Measurements from ENCODE around the gene DBP.
"Not testable (repeated sequence)": the region's sequence is repeated elsewhere in the genome, so short reads cannot be mapped to it uniquely, and the experiment has no call there.

DBP gene

DNA sequence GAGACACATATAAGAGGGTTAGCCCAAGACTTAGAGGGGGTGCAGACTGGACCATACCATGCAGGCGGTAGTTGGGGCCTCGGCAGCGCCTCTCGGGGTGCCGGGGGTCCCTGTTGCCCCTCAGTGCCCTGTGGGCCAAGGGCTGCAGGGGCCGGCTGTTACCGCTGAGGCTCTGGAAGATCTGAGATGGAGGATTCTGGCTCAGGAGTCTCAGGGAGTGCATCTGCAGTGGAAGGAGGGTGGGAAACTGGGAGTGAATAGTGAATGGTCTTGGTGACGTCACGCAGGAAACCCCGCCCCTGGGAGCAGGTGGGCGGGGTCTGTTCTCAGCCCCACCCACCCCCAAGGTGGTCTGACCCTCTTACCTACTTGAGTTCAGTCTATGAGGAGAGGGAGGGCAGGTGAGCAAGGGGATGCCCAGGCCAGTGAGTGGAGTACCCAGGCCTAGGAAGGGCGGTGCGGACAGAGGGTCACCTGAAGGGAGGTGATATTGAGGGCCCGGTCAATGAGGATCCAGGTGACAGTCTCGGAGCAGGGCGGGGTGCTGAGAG is 1.7 kb upstream of the DBP start:
- DNase-seq, result no peak

DNA sequence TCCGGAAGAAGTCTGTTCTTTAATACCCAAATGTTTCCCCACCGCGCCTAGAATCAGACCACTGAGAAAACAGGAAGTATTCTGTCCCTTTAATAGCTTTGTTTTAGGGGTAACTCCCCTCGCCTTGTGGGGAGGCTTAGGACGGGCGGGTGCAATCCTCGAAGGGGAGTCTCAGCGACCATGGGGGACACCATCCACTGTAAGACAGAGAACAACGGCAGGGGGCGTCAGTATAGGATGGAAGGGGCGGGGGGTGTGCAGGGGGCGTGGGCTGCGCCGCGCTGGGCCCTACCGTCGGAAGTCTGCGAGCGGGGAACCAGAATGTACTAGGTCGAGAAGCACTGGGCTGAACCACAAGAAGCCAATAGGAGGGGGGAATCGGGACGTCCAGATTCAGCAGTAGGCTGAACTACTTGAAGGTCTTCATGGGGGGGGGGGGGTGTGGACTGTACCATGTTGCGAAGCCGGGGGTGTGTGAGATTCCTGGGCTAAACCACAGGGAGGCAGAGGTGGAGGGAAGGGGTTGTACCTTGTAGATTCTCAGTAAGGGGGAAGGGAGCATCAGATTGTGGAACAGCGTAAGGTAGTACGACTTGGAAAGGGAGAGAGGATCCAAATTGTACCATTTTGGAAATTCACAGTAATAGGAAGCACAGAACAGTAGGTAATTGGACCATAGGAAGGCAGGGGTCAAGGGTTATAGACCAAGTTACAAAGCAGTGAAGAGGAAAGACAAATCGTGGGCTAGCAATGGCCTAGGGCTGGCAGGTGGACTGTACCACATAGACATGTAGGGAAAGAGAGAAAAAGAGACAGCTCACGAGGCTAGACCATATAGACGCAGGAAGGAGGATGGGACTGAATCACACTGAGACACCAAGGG is 1.0 kb upstream of the DBP start:
- peak; percentile 69 for DNase-seq

DNA sequence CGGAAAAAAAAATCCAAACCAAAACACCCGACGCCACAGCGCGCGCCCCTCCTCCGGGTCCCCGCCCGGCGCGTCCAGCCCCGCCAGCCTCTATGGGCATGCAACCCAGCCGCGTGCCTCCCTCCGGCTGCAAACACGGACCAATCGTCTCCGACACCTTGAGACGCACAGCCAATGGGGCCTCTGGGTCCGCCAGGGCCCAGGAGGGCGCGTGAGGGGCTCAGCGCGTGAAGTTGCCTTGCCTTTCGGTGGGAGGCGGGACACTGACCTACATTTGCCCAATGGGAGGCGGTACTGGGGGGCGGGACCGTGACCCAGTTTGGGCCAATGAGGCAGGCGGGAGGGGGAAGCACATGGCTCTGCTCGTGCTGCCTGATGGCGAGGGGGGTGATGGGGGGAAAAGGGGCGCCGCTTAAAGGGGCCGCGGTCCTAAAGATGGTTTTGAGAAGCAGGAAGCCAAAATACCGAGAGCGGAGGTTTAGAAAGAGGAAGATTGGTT is 319 bp upstream of the DBP start:
- peak; percentile 91 for DNase-seq

DNA sequence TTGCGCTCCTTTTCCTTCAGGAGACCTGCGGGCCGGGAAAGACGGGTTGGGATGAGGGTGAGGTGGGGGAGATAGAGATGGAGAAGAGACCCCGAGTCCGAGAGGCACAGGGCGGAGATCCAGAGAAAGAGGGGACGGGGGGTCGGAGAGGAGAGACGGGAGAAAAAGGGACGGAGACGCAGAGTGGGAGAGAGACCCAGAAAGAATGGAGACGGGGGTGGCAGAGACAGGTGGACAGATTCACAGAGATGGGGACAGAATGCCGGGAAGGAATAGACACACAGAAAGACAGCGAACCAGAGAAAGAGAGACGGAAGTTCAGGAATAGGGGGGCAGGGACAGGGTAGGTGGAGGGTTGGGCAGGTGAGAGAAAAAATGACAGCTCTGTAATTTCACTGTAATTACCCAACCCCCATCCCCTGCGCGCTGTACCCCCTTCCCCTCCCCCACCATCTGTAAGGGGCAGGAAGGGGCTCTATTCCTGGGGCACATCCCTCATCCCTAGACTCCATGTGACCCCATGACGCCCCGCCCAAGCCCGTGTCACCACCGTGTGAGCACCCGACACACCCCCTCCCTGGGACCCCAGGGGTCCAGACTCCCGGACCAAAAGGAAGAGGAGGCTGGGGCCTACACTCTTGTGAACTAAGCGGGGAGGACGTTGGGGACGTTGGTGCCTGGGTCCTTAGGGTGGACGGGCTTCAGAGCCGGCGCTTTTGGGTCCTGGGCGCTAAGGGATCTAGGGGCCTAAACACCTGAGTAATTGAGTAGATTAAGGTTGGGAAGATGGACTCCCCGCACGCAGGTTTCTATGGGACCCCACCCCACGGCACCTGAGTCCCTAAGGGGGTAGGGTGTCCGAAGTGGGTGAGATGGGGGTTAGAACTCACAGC is 967 bp downstream of the DBP start:
- DNase-seq, result no peak

DNA sequence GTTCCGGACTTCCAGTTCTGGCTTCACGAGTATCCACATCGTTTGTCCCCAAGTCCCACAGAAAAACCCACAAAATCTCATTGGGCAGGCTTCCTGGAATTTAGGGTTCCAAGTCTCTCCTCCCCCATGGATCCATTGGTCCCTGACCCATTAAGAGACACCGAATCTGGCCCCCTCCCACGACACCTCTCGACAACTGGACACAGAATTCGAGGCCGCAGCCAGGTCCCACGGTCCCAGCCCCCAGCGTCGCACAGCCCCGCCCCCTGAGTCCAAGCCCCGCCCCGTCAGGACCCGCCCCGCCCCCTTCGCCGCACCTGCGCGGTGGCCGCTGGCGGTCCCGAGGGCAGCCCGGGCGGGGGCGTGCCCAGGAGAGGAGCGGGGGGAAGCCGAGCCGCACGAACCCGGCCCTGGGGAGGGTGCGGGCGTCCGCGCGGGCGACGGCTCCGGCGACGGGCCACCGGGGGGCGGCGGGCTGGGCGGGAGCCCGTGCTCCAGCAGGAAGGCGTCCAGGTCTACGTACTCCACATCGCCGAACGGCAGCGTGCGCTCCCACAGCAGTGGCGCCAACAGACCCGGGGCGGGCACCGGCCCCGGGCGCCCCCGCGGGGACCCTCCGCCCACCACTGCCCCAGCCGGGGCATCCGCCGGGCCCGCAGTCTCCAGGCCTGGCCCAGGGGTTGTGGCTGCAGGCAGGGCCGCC is 1.8 kb downstream of the DBP start:
- peak; percentile 76 for DNase-seq

DNA sequence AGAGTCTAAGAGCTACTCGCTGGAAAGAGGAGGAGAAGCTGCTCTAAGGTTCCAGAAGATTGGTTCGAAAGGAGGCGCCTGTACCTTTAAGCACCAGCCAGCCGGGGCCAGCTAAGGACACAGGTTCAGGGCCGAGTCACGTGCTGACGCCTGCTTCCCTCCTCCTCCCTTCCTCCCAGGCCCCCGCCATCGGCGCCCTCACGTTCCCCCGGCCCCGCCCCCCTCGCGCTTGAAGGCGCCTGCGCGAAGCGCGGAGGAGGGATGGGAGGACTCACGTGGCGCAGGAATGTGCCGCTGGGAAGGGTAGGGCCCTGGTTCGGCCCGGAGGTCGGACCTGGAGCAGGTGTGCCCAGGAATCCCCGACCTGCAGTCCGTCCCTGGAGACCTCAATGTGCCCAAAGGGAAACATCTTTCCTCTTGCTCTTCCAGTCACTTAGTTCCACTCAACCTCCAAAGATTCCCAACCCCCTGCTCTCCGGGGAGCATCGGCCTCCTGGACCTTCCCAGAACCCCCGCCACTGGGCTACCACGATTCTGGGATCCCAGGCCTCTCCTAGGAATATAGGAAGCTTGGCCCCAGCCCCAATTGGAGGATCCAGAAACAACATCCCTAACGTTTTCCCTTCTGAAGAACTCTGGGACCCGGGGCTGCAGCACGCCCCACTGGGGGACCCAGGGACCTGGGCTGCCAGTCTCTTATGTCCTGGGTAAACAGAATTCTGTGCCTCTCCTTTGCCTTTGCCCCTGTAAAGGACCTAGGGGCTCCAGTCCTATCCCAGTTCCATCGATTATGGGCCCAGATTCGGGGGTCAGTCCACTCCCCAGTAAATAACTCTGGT is 2.5 kb downstream of the DBP start:
- DNase-seq, result peak; percentile 91

DNA sequence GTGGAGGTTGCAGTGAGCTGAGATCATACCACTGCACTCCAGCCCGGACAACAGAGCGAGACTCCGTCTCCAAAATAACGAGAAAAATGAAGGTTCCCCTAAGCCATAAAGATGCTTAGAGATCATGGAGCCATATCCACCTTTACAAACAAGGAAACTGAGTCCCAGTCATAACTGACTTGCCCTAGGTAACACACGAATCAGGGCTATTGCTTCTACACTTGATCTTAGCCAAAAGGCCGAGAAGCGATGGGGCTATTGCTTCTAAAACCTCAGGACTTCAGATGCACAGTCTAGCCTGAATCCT is 3.2 kb downstream of the DBP start:
- DNase-seq, result no peak

DNA sequence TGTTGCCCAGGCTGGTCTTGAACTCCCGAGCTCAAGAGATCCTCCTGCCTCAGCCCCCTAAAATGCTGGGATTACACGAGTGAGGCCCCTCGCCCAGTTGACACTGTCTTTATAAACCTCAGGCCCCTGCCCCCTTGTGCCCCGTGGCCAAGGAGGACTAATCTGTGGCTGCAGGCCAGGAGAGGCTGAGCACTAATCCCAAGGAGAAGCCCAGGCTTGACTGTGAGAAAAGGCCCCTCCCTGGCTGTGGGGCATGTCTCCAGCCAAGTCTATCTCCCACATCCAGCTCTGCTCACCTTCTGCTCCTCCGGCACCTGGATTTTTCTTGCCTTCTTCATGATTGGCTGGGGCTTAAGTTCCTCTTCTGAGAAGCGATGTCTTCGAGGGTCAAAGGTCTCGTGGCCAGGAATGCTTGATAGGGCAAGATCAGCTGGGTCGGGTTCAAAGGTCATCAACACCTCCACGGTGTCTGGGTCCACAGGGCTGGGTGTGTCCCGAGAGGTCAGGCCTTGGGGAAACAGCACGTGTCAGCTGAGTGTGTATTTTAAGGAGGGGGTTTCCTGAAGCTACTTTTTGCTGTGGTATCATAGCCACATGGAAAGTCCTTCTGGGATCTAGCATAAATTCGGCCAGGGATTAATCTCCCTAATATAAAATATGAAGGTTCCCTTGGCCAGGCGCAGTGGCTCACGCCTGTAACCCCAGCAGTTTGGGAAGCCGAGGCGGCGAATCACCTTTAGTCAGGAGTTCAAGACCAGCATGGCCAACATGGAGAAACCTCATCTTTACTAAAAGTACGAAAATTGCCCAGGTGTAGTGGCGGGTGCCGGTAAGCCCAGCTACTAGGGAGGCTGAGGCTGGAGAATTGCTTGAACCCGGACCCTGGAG is 3.8 kb downstream of the DBP start:
- DNase-seq, result no peak

DNA sequence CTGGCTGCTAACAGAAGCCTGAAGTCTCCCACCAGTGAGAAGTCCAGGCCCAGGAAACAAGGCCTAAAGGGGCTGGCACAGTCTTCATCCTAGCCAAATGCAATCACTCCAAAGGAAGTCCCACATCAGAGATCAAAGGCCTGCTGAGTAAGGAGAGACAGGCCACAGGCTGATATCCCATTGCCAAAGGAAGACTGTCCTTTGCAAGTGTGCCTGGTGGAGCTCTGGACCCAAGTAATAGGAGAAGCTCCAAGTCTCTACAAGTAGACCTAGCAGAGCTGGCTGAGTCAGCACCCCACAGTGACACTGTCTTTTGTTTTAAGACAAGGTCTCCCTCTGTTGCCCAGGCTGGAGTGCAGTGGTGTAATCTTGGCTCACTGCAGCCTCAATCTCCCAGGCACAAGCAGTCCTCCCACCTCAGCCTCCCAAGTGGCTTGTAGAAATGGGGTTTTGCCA is 4.5 kb downstream of the DBP start:
- DNase-seq, result no peak

DNA sequence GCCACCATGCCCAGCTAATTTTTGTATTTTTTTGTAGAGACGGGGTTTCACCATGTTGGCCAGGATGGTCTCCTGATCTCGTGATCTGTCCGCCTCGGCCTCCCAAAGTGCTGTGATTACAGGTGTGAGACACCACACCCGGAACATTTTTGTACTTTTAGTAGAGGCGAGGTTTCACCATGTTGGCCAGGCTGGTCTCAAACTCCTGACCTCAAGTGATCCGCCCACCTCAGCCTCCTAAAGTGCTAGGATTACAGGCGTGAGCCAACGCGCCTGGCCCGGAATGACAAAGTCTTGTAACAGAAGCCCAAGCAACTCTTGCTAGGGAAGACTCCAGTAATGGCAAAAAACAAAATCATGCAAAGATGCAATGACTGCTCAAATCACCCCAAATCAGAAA is 4.9 kb downstream of the DBP start:
- DNase-seq, result not testable (repeated sequence)

DNA sequence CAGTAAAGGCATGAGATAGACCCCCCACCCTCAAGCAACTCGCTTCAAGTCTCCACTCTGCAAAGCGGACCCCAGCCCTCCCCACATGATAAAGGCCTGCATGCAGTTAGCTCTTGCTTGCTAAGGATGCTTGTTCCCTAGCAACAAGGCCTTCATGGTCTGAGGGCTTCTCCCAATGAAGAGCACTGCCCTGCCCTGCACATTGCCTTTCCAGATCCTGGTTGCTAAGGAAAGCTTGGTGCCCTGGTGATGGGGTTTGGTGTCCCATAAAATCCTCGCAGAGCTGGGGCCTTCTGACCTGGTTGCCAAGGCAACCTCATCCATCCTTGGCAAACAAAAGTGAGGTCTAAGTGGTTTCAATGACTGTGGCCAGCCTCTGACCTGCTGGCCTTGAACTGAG is 6.0 kb downstream of the DBP start:
- DNase-seq, result no peak

DNA sequence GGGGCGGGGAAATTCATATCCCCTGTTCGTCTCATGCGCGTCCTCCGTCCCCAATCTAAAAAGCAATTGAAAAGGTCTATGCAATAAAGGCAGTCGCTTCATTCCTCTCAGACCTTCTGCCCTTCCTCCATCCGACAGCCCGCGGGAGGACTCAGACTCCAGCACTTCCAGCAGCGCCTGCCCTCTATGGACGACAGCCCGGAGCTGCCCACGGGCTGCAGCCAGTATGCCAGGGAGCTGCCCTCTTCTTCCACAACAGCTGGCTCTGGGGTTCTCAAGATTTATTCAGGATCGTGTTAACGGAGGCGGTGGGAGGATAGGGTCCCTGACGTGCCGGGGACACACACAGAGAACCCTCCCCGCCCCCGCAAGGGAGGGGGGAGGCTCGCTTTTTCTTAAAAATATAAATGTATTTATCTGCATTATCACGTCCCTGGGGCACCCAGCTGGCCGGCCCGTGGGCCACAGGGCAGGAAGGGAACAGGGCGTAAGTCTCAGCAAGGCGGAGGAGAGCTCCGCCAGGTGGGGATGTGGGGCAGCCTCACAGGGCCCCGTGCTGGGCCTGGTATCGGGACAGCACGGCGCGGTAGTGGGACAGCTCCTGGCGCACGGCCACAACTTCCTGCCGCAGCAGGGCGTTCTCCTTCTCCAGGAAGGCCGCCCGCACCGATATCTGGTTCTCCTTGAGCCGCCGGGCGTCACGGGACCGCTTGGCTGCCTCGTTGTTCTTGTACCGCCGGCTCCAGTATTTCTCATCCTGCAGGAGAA is 6.7 kb downstream of the DBP start:
- no peak for DNase-seq

DNA sequence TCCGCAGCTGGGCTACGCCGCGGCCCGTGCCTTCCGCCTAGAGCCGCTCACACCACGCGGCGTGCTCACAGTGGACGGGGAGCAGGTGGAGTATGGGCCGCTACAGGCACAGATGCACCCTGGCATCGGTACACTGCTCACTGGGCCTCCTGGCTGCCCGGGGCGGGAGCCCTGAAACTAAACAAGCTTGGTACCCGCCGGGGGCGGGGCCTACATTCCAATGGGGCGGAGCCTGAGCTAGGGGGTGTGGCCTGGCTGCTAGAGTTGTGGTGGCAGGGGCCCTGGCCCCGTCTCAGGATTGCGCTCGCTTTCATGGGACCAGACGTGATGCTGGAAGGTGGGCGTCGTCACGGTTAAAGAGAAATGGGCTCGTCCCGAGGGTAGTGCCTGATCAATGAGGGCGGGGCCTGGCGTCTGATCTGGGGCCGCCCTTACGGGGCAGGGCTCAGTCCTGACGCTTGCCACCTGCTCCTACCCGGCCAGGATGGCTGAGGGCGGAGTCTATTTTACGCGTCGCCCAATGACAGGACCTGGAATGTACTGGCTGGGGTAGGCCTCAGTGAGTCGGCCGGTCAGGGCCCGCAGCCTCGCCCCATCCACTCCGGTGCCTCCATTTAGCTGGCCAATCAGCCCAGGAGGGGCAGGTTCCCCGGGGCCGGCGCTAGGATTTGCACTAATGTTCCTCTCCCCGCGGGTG is 7.4 kb downstream of the DBP start:
- no peak for DNase-seq

DNA sequence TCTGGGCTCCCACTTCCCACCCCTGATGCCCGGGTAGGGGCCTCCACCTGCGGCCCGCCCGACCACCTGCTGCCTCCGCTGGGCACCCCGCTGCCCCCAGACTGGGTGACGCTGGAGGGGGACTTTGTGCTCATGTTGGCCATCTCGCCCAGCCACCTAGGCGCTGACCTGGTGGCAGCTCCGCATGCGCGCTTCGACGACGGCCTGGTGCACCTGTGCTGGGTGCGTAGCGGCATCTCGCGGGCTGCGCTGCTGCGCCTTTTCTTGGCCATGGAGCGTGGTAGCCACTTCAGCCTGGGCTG is 7.9 kb downstream of the DBP start:
- DNase-seq, result no peak

DNA sequence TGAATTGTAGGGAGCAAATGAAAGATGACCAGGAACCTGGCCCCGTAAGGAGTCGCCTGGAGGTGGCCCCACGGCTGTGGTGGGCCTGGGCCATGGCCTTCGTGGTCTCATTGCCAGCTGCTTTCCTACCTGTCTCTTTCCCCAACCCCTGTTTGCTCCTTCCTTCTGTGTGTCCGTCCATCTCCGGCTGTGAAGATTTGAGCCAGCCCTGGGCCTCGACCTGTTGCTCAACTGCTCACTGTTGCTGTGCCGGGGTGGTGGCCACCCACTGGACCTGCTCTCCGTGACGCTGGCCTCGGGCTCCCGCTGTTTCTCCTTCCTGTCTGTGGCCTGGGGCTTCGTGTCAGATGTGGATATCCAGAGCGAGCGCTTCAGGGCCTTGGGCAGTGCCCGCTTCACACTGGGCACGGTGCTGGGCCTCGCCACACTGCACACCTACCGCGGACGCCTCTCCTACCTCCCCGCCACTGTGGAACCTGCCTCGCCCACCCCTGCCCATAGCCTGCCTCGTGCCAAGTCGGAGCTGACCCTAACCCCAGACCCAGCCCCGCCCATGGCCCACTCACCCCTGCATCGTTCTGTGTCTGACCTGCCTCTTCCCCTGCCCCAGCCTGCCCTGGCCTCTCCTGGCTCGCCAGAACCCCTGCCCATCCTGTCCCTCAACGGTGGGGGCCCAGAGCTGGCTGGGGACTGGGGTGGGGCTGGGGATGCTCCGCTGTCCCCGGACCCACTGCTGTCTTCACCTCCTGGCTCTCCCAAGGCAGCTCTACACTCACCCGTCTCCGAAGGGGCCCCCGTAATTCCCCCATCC is 8.5 kb downstream of the DBP start:
- no peak for DNase-seq

DNA sequence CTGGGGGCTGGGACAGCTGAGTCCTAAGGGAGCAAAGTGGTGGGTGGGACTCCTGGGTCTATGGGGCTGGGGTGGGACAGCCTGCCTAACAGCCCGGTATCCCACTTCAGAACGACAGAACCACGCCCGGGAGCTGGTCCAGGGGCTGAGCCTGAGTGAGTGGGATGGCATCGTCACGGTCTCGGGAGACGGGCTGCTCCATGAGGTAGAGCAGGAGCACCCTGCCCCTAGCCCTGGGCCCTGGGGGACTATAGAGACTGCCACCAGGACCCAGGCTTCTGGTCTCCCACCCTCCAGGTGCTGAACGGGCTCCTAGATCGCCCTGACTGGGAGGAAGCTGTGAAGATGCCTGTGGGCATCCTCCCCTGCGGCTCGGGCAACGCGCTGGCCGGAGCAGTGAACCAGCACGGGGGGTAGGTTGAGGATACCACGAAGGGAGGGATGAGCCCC is 9.3 kb downstream of the DBP start:
- no peak for DNase-seq

DNA sequence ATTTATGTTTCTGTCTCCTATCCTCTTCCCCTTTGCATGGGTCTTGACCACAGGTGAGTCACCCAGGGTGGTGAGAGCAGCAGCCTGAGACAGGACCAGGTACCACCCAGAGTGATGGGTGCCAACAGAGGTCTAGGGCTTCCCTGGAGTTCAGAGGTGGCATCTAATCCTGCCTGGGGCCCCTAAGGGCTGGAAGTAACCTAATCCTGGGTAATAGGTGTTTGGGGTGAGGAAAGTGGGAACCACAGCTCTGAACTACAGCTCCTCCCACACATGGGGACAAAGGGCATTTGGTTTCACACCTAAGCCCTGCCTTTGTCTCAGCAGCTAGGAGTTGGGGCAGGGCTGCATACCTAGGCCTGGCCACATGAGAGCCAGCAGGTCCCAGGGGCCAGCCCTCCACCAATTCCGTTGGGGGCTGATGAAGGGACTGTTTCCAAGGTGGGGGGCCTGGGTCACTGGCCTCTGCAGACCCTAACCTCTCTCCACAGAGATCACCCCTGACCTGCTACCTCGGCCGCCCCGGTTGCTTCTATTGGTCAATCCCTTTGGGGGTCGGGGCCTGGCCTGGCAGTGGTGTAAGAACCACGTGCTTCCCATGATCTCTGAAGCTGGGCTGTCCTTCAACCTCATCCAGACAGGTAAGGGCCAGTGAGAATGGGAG is 9.8 kb downstream of the DBP start:
- DNase-seq, result no peak

DNA sequence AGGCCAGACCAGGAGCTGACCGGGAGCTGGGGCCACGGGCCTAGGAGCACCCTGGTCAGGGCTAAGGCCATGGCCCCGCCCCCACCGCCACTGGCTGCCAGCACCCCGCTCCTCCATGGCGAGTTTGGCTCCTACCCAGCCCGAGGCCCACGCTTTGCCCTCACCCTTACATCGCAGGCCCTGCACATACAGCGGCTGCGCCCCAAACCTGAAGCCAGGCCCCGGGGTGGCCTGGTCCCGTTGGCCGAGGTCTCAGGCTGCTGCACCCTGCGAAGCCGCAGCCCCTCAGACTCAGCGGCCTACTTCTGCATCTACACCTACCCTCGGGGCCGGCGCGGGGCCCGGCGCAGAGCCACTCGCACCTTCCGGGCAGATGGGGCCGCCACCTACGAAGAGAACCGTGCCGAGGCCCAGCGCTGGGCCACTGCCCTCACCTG is 11.3 kb downstream of the DBP start:
- no peak for DNase-seq

All from activated CD4-positive, CD25-positive, alpha-beta regulatory T cell treated with anti-CD3 and anti-CD28 coated beads, Interleukin-2, amount 50 U/mL, for 72 hours (primary cell).